ENCODE results near the gene CUEDC1.
A peak's percentile ranks its signal among the peaks of the same experiment; 100 is the strongest.

The CUEDC1 gene

DNA sequence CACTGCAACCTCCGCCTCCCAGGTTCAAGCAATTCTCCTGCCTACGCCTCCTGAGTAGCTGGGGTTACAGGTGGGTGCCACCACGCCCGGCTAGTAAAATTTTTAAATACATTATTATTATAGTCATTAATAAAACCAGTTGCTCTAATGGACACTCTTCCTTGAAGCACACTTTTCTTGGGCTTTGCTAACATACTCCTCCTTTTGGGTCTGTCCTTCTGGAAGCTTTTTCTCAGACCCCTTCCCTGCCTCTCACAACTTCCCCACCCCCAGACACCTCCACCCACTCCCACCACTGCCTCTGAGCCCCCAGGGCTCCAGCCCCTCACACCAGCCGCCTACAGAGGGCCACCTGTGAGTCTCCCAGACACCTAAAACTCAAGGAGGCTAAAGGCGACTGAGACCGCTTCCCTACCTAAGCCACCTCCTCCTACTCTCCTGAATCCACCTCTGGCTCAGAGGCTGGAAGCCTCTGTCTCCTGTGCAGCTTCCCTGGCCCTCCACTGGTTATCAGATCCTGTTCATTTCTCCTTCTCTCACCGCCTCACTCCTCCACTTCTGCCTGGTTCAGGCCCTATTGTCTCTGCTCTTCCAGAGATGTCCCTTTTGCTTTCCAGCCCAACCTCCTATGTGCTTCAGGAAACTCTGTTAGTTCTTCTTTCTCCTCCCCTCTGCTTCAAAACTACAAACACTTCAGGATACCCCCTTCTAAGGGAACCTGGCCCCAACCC lies 2.1 kb upstream of the CUEDC1 start:
- DNase-seq = no peak

DNA sequence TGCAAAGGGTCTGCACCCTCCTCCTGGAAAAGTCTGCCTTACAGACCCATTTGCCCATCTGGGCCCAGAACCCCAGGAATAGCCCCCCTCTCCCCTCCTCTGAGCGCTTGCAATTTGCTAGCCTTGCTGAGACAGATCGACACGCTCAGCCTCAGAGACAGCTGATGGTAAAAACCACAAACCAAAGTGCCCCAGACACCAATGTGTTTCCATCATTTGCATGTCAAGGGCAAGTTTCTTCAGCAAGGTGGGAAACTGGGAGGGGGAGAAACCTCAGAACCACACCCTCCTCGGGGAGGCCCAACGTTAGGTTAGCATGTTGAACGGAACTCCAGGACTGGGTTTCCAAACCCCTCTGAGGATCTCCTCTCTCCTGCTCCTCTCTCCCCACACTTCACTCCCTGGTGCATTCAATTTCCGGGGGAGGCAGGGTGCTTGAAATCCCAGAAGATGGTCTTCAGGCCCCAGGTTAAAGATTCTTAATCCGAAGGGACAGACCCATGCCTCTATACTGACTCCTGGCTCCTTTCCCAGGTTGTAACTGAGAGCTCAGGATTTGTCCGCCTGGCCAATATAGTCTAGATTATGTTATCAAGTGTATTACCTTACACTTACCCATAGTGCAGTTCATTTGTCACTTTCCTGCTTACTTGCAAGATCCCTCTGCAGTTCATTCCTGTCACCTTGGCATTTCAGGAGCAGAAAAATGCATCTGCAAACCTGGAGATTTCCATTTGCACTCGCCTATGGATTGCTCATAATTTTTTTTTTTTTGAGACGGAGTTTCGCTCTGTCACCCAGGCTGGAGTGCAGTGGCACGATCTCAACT lies 1.3 kb upstream of the CUEDC1 start:
- DNase-seq = peak; percentile 61

DNA sequence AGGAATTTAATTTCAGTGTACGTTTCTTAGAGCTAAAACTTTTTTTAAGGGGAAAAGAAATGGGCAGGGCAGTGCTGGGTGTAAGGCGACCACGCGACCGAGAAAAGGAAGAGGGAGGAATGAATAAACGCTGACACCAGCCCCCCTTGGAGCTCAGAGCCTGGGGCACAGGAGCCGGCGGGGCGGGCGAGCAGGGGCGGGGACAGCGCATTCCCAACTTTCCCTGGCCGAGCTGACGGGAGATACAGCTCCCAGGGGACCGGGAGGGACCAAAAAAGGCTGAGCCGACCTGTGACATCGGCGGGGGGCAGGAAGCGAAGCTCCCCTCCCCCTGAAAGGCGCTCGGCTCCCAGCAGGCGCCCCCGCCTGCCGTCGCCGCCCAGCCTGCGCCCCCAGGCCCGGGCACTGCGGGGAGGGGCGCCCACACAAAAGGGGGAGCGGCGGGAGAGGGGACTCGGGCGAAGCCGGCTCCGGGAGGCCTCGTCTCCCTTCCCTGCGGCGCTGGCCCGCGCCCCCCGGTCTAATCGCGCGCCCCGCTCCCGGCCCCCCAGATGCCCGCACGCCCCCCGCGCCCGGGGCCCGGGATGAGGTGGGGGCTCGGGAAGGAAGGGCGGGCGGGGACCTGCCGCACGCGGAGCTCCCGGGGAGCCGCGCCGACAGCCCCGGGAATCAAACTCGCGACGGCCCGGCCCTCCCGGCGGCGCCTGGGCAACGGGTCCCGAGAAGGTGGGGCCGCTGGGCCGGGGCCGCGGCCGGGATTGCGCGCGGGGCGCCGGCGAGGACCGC lies 622 bp downstream of the CUEDC1 start:
- DNase-seq = no peak

DNA sequence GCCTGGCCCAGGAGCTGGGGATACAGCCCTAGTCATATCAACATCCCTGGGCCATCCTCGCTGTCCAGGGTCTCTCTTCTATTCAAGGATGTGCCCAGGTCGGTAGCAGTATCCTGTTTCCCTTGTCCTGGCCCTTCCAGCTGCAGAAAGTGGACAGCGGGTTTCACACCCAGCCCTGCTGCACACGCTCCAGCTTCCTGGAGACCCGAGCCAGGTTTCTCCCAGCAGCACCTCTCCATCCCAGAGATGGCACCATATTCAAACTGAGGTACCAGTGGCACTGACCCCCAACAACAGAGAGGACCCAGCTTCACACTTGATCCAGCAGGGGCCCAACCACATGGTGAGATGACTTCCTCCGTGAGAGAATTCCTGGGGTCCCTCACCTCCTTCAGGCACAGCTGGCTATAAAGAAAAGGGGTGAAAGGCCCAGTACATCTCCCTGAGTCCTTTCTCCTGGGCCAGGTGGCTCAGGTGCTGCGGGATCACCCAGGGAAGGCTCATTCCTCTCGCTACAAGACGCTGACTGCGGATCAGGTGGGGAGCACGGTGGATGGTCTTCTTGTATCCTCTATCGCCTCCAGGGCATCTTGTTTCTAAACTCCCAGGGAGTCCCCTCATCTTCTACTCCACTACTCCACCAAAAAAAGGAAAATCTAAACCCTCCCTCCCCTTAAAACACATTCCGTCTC lies 1.4 kb downstream of the CUEDC1 start:
- no peak for DNase-seq

DNA sequence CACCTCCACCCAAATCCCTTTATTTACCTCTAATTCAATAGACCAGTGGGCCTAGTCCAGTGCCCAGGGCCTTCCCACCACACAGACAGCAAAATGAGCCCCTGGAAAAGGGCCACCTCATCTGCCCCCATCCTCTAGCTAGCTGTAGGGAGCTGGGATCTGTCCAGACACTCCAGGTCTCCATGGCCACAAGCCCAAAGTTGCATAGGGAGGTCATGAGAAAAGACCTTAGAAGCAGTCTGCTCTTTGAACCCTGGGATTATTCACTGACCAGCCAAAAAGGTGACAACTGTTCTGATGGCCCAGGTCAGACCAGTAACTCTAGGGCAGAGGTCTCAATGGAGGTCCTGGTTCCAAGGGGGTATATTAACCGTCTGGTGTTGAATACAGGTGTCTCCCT lies 2.0 kb downstream of the CUEDC1 start:
- no peak for DNase-seq

DNA sequence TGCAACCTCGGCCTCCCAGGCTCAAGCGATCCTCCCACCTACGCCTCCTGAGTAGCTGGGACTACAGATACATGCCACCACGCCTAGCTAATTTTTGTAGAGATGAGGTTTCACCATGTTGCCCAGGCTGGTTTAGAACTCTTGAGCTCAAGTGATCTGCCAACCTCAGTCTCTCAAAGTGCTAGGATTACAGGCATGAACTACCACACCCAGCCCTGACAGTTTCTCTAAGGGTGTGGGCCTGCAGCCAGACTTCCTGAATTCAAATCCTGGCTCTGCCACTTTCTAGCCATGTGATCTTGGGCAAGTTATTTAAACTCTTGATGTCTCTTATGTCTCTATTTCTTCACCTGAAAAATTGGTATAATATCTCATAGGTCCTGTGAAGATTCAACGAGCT lies 5.6 kb downstream of the CUEDC1 start:
- no peak for DNase-seq

DNA sequence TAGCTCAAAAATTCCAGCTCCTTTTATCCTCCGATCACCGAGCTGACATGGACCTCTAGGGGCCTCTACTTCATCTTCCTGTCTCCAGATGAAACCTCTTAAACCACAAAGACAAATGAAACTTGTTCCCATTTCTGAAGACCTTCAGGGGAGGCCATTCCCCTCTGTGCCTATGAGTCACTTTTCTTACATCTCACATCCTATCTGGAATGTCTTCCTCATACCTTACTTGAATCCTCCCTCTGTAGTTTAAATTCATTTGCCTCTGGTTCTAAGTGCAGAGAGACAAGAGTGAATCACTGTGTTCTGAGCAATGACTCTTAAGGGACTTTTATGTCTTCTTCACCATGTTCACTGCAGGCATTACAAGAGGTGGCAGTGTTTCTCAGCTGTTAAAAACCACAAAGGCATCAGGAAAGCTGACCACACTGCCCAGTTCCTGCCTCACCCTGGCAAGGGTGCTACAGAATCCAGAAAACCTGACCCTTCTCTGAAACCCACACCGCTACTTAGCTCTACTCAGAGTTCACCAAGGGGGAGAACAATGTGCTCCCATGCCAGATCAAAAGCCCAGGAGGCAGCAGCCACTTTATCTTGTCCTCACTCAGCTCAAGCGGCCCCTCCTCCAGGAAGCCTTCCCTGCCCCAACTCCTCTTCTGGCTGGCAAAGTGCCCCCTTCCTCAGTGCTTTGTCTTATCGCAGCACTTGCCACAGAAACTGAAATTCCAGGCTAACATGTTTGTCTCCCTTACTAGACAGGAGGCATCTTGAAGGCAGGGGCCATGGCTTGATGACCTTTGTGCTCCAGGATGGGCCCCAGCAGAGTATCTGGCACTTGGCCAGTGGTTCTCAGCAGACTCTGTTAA lies 6.4 kb downstream of the CUEDC1 start:
- DNase-seq = peak; percentile 33

DNA sequence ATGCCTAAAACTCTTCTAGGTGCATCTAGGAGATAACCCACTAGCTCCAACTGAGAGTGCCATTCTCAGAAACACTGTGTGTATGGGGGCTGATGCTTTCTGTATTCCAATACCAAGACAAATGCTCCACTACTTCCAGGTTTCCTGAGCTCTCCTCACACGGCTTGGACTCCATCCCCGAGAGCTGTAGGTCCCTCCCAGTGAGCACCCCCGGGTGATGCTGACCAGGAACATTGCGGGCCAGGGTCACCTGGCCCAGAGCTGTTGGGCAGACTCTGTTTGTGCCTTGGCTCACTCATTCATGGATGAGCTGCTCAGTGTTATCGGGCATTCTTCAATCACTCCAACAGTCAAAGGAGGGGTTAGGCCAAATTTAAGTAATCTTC lies 7.0 kb downstream of the CUEDC1 start:
- no peak for DNase-seq

DNA sequence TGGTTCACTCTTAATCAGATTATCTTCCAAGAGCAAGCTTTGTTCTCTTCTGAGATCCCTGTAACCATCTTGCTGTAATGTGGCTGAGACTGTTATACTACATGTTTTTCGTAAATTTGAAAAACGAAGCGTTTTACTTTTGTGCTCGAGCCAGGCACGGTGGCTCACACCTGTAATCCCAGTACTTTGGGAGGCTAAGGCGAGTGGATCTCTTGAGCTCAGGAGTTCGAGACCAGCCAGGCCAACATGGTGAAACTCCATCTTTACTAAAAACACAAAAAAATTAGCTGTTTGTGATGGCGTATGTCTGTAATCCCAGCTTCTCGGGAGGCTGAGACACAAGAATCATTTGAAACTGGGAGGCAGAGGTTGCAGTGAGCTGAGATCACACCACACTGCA lies 7.8 kb downstream of the CUEDC1 start:
- no peak for DNase-seq

DNA sequence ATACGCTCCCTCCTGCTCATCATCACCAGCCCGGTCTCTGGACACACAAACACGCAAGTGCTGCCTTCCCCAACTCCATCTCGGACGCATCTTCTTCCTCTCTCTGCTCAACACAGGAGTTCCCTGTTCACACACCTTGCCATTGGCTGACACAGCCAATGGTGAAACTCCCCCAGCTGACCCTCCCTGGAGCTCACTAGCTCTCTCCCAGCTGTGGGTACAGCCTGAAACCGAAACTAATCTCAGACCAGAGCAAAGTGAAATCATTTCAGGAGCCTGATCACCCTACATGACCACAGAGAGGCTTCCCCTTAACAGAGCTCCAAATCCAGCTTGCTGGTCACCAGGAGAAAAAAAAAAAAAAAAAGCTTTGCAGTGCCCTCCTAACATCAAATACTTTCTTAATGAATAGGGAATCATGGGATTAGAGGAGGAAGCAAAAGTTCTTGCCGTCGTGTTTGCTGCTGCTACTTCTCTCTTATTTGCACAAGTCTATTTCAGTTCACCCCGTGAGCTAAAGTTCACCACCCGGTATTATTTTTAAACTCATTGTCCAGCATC lies 8.3 kb downstream of the CUEDC1 start:
- peak; percentile 33 for DNase-seq

DNA sequence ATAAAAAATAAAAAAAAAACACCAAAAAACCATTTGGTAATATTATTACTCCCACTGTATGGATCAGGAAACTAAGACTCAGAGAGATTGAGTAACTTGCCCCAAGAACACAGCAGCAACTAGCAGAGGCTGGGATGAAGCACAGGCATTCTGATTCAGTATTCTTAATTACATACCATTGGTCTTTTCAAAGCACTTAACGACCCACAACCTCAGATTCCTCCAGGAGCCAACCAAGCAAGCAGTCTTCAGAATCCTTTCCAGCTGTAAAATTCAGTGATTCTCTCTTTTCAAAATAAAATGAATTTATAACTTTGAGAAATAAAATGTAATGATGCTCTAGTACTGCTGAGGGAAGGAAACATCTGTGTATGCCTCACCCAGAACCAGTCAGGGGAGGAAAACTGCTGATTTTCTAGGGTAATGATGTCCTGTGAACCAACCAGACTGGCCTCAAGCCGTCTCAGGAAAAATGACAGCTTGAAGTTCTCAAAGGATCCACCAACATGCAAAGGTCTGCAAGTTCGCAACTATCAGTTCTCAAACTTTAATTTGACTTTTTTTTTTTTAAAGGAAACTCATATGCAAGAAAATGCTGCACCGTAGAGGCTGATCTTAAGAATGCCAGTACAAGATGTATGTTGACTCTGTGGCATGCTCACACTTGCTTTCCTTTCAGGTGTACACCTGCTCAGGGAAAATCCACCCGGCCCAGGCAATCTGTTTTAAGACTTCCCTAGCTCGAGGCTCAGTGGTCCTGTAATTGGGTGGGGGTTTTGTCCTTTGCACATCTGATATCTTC lies 9.0 kb downstream of the CUEDC1 start:
- no peak for DNase-seq

DNA sequence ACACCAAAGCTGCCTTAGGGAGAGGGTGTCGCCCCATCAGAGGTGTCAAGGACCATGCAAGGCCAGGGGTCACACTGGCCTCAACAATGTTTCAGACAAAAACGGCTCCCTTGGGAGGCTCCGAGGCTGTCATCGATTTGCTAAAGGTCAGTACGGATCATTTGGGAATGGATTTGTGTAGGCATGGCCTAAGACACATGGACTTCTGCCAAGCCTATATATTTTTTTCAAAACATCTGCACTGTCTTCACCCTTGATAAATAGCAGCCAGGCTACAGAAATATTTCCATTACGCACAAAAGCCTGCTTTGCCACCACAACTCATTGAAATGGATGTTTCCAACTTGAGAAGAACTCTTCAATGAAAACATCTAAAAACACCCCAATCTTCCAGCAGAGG lies 10.3 kb downstream of the CUEDC1 start:
- no peak for DNase-seq

DNA sequence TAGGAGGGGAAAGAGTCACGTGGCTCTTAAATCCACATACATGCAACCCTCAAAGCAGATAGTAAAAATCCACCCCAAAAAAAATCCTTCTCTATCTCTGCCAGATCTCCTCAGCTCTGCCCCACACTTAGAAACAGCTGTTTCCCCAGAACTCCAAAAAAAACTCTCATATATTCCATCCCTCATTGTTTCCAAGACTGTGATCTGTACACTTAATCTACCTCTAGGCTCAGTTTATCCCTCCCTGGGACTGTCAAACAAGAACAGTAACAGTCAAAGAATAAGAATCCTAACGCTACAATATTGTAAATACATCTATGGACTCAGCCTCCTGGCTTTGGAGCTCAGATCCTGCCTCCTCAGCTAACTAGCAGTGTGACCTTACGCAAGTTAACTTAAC lies 11.6 kb downstream of the CUEDC1 start:
- no peak for DNase-seq

DNA sequence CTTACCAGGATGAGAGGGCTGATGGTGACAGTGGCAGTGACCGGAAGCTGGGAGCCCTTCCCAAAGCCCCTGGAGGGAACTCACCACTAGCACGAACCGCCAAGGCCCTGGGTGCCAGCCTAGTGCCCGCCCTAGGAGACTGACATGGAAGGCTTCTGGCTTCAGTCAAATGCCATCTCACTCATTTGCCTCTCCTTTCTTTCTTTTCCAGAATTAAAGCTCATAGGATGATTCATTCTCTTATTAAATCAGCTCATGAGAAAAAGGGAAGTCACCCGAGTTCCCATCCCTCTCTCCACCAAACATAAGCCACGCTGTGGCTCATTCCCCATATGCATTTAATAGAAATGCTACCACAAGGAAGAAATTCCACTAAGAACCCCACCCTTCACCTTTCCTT lies 12.1 kb downstream of the CUEDC1 start:
- DNase-seq = no peak

DNA sequence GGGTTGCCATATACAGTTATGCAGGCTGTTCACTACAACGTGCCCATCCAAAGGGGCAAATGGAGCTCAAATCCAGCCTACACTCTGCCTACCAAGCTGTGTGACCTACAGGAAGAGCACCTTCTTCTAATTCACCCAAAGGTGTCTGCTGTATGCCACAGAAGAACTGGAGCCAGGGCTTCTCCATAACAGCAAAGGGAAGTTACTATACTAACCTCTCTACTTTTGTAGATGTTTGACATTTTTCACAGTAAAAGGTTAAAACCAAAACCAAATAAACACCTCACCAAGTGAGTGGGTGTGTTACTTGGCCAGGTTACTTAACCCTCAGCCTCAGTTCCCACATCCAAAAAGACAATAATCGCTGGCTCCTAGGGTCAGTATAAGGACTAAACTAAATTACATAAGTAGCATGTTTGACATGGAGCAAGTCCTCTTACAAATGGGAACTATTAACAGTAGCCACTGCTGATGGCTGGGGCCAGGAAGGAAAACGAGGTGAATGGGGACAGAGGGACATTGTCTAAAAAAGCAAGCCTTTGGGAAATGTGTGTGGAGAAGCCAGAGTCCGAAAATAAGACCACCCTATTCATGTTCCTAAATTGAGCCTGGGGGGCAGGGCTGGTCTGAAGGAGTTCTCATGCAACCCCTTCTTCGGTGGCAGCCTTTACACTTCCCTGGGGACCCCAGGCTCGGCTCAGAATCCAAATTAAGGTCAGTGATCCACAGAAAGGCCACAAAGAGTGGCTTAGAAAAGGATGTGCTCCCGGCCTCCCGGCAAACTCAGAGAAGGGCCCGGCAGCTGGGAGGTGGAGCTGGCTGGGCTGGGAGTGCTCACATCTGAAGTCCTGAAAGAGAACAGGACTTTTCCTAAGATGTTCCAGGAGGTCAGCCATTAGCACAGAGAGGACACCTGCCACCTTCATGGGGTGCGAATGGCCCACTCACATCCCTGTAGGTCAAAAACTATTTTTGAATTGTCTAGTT lies 13.5 kb downstream of the CUEDC1 start:
- DNase-seq = no peak

DNA sequence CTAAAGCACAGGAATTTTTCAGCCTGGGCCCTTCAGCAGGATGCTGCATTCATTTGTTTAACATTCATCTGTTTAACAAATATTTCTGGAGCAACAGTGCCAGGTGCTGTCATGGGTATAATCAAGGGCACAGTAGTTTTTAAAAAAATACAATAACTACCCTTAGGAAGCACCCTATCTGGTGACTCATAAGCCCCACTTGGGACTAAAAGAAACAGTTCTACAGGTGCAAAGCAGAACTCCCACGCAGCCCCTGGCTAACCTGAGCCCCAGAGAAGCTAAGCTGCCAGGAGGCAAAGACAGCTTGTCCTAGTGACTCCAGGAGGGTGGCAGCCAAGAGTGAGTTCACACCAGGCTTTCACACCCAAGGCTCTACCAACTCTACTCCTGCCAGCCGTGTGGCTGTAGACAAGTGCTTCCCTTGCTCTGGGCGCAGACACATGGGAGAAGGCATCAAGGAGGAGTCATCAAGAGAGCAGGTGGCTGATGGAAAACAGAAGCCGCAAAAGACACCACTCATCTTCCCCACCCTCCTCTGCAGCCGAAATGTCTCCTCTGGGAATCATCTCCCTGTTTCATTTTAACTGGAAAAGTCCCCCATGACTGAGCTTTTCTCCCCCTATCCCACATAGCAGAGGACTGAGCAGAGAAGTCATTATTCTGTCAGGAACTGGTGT lies 14.4 kb downstream of the CUEDC1 start:
- DNase-seq = peak; percentile 12

DNA sequence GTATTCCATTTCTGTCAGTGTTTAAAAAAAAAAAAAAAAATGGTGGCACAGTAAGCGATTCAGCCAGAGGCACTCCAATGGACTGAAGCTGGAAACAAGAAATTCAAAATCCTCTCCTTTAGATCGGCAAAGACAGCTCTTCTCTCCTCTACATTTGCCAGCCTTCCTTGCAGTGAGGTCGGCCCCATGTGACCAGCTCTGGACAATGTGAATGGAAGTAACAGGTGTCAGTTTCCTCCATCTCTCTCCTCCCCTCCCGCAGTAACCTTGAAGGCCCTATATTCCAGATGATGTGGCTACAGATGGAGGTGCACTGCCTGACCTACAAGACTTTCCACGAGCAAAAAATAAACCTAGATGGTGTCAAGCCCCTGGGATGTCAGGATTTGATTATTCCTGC lies 15.0 kb downstream of the CUEDC1 start:
- no peak for DNase-seq

DNA sequence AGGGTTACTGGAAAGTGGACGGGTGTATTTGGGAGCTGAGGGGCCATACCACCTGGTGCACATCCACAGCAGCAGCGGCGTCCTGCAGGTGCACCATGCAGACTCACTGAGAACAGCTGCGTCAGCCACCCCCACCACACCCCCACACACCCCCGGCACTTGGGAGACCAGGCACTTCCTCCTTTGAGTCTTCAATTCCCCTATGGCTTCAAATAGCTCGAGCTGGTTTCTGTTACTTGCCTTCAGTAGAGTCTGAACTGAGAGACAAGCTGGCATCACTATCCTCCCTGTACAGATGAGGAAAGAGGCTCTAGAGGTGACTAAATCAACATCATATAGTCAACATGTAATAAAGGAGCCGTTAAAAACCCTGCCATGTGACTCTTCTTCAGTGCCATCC lies 15.4 kb downstream of the CUEDC1 start:
- DNase-seq = no peak

DNA sequence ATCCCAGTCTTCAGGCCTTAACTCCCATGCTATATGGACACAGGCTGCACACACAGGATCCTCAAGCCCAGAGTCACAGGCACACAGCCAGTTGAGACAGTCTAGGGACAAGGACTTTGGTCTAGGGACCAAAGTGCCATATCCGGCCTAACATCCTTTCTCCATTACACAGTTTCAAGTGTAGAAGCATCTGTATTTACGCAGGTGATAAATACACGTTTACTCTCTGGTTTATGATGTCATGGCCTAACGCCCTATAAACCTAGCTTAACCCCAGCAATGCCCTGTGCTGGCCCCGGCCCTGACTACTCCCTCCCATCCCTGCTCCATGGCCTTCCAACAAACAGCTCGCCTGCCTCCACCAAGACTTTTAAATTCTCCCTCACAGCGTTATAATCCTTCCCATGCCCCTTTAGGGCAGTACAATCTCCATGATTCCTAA lies 17.1 kb downstream of the CUEDC1 start:
- peak; percentile 3 for DNase-seq
